Activated T-helper 2 cell treated with anti-CD3 and anti-CD28 coated beads, Interferon-gamma antibody, Interleukin-2, Interleukin-4, amounts not matched to agents 10 μg/mL and 5 μg/mL and 100 μg/mL, durations not matched to agents 14 hours and 24 hours and 36 hours (primary cell): ENCODE measurements around the gene SLC4A1. TPM values are rescaled to one million over a fixed set of nuclear protein-coding genes. Genes with fewer than 3 reads are reported as not detected.

Source experiments
- DNase-seq: peaks from one replicate; pipeline ENCODE4 v3.0.0; 2021; ENCODE audit warnings: low spot score
- H3K27ac Mint-ChIP-seq: one replicate; pipeline ENCODE4 v1.8.0; 2021; ENCODE audit warnings: mixed read lengths
- H3K27me3 Mint-ChIP-seq: one replicate; pipeline ENCODE4 v1.8.0; 2021; ENCODE audit warnings: low read depth, mixed read lengths
- H3K36me3 Mint-ChIP-seq: one replicate; pipeline ENCODE4 v1.8.0; 2021; ENCODE audit warnings: low read depth, mixed read lengths
- H3K4me1 Mint-ChIP-seq: one replicate; pipeline ENCODE4 v1.8.0; 2021; ENCODE audit warnings: low read depth, mixed read lengths
- H3K4me3 Mint-ChIP-seq: one replicate; pipeline ENCODE4 v1.8.0; 2021; ENCODE audit warnings: low read depth, mild to moderate bottlenecking, moderate library complexity, mixed read lengths
- H3K9me3 Mint-ChIP-seq: one replicate; pipeline ENCODE4 v1.8.0; 2021; ENCODE audit warnings: mixed read lengths
- intact Hi-C: fragments of 100-400 bp; cut with micrococcal nuclease; formaldehyde crosslinking; loops from one replicate; pipeline ENCODE4 v1.15.1; 2023
- total RNA-seq: library from RNA; stranded (reverse); gene quantifications from 2 replicates; pipeline ENCODE4 v1.2.3, GENCODE V29; 2022

The SLC4A1 gene
- total RNA-seq, 1 donor from 2014 or later: not detected

DNA sequence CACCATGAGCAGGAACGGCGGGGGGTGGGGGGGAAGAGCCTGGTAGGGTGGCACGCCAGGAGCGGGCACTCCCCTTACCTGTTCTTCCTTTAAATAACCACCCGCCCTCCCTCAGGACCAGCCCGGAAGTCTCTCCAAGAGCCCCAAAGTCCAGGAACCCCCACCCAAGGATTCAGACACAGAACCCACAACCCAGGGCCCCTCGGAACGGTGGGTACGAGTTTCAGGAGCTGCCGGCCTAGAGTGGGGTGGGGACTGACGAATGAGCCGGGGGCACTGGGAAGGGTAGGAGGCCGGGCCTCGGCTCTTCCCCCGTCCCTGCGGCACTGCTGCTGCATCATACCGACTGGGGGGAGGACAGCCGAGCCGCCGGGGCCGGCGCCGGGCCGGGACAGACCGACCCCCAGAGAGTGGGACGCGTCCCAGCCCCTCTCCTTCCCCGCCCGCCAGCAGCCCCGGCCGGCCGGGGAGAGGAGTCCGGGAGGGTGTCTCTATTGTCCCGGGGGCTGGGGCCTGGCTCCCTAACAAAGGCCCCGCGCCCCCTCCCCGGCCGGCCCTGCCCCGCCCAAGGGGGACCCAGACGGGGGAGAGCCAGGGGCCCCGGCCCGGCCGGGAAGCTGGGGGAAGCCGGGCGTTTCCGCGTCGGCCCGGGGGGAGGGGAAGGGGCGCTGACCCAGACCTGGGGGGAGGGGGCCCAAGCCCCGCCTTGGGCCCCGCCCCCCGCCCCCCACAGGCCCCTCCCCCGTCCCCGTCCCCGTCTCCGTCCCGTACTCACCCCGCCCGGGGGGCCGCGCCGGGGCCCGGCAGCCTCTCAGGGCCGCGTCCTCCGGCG lies 69.0 kb downstream of the SLC4A1 start:
- H3K4me3 Mint-ChIP-seq: peak overlapping the region; percentile 88
- peak; percentile 56 for DNase-seq
- peaks cover 42% of the 10 kb centered on the region for H3K36me3 Mint-ChIP-seq
- peak overlapping the region; percentile 80 for H3K27ac Mint-ChIP-seq
- no peaks in the 10 kb centered on the region for H3K27me3 Mint-ChIP-seq
- peaks cover 40% of the 10 kb centered on the region for H3K4me1 Mint-ChIP-seq
- H3K9me3 Mint-ChIP-seq: no peaks in the 10 kb centered on the region
- intact Hi-C loops: no loop called here

Other genes with a start within 250 kb of the SLC4A1 start
- 81.4 and 88.4 TPM in 2 replicates for gene LSM12, start 201.5 kb downstream of the SLC4A1 start, total RNA-seq
- gene G6PC3, start 197.4 kb downstream of the SLC4A1 start, total RNA-seq: 36.3 and 39.2 TPM in 2 replicates
- 18.7 and 19.9 TPM in 2 replicates for gene HDAC5, start 144.5 kb downstream of the SLC4A1 start, total RNA-seq
- 20.7 and 24.1 TPM in 2 replicates for gene HROB, start 126.2 kb downstream of the SLC4A1 start, total RNA-seq
- 0.21 and 0.59 TPM in 2 replicates for gene ASB16, start 97.4 kb downstream of the SLC4A1 start, total RNA-seq
- 20.4 and 20.9 TPM in 2 replicates for gene TMUB2, start 81.2 kb downstream of the SLC4A1 start, total RNA-seq
- gene ATXN7L3, start 68.3 kb downstream of the SLC4A1 start, total RNA-seq: 107 and 113 TPM in 2 replicates
- 177 and 181 TPM in 2 replicates for gene UBTF, start 48.5 kb downstream of the SLC4A1 start, total RNA-seq
- 0.16 and 0.18 TPM in 2 replicates for gene RUNDC3A, start 40.5 kb upstream of the SLC4A1 start, total RNA-seq
- 132 and 141 TPM in 2 replicates for gene SLC25A39, start 56.7 kb upstream of the SLC4A1 start, total RNA-seq
- 37.8 and 41.4 TPM in 2 replicates for gene GRN, start 77.2 kb upstream of the SLC4A1 start, total RNA-seq
- 0.32 and 1.0 TPM in 2 replicates for gene FAM171A2, start 95.7 kb upstream of the SLC4A1 start, total RNA-seq
- gene ITGA2B, start 121.5 kb upstream of the SLC4A1 start, total RNA-seq: 1.5 and 2.7 TPM in 2 replicates
- 44.7 and 49.6 TPM in 2 replicates for gene GPATCH8, start 235.3 kb upstream of the SLC4A1 start, total RNA-seq